DND-41 (cell line): ENCODE measurements around the gene PPEF2.

Experiments
- EZH2 ChIP-seq: IDR thresholded peaks from 3 replicates; pipeline ENCODE4 v1.6.1; 2012; ENCODE audit warnings: borderline replicate concordance, low read depth, mild to moderate bottlenecking, moderate library complexity, low read length, inconsistent platforms; ENCODE audit not compliant: severe bottlenecking
- TF ChIP-seq, protein P1 (sequence below): IDR thresholded peaks from 2 replicates; pipeline ENCODE4 v1.5.1; 2012; ENCODE audit warnings: borderline replicate concordance, low read length, moderate library complexity, mild to moderate bottlenecking; ENCODE audit not compliant: poor library complexity, severe bottlenecking; ENCODE audit errors: extremely low read depth

DNA sequence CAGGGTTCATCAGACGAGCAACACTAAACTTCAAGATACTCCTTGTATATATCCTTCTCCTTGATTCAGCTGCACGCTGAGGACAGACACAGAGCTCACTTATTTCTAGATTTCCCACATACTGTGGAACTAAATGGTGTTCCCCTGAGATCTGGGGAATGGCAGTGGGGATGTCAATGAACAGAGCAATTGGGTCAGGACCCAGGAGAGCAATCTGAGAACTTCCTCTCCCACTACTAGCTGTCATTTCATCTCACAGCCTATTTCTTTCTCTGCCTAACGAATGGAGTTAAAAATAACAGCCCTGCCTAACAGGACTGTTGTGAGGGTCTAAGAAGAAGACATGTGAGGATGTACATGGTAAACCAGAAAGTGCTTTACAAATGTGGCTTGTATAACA lies 27.9 kb upstream of the PPEF2 start:
- TF ChIP-seq, protein P1, sequence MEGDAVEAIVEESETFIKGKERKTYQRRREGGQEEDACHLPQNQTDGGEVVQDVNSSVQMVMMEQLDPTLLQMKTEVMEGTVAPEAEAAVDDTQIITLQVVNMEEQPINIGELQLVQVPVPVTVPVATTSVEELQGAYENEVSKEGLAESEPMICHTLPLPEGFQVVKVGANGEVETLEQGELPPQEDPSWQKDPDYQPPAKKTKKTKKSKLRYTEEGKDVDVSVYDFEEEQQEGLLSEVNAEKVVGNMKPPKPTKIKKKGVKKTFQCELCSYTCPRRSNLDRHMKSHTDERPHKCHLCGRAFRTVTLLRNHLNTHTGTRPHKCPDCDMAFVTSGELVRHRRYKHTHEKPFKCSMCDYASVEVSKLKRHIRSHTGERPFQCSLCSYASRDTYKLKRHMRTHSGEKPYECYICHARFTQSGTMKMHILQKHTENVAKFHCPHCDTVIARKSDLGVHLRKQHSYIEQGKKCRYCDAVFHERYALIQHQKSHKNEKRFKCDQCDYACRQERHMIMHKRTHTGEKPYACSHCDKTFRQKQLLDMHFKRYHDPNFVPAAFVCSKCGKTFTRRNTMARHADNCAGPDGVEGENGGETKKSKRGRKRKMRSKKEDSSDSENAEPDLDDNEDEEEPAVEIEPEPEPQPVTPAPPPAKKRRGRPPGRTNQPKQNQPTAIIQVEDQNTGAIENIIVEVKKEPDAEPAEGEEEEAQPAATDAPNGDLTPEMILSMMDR: no peak
- no peak for TF ChIP-seq EZH2
